Transverse colon (tissue), 3 donors: ENCODE measurements around the gene ZIC2.

Experiments used
- CTCF ChIP-seq, 5 experiments: fragments of 200-600 bp in 3 of 5; fragments of 450-650 bp in 2 of 5; sonication (generic) in 3 of 5; IDR thresholded peaks; 1 replicate in 2 of 5; 2 replicates in 3 of 5; pipeline ENCODE4 v1.5.1; 2016 to 2017; ENCODE audit warnings: antibody characterized with exemption in 5 of 5, inconsistent platforms in 3 of 5, mild to moderate bottlenecking in 2 of 5, moderate library complexity in 1 of 5
- EP300 ChIP-seq: sonication (generic); formaldehyde crosslinking; IDR thresholded peaks from one replicate; pipeline ENCODE4 v1.6.1; 2017; ENCODE audit warnings: antibody characterized with exemption, low read depth
- POLR2A ChIP-seq: fragments of 450-650 bp; IDR thresholded peaks from one replicate; pipeline ENCODE4 v1.6.1; 2016; ENCODE audit warnings: antibody characterized with exemption, mild to moderate bottlenecking, moderate library complexity

- TF ChIP-seq CTCF (IDR thresholded peaks at IDR 0.05) = no peak
- TF ChIP-seq EP300 = no peak
- TF ChIP-seq POLR2A = no peak
These were observed 3.1 kb downstream of the ZIC2 start for GRCh38 chr13:99984461-99985240.
